OCI-LY3 (cell line): ENCODE measurements around the gene WDHD1.
A peak's percentile ranks its signal among the peaks of the same experiment; 100 is the strongest.
"Not testable (repeated sequence)": the region's sequence is repeated elsewhere in the genome, so short reads cannot be mapped to it uniquely, and the experiment has no call there.

Experiments
- H2AFZ ChIP-seq: fragments of 200-600, 300-600 bp; shearing (Covaris generic); 2 replicates; pipeline ENCODE4 v1.6.0; 2014; ENCODE audit warnings: antibody characterized with exemption, low read depth, low read length
- H3K27ac ChIP-seq: fragments of 200-600, 300-600 bp; sonication (generic); 2 replicates; pipeline ENCODE4 v1.5.1; 2014; ENCODE audit warnings: mild to moderate bottlenecking, low read length, moderate library complexity, mixed read lengths
- H3K27me3 ChIP-seq: fragments of 200-600, 300-600 bp; sonication (generic); 2 replicates; pipeline ENCODE4 v1.6.1; 2014; ENCODE audit warnings: low read depth, low read length, mixed read lengths
- H3K36me3 ChIP-seq: fragments of 200-600, 300-600 bp; sonication (generic); replicated peaks from 2 replicates; pipeline ENCODE3; 2014; ENCODE audit warnings: low read depth, low read length, mixed read lengths
- H3K4me1 ChIP-seq: fragments of 300-600, 200-600 bp; sonication (generic); 2 replicates; pipeline ENCODE4 v1.6.1; 2014; ENCODE audit warnings: low read length, mixed read lengths
- H3K4me2 ChIP-seq: fragments of 200-600, 300-600 bp; sonication (generic); 2 replicates; pipeline ENCODE4 v1.6.1; 2014; ENCODE audit warnings: low read length, mixed read lengths
- H3K4me3 ChIP-seq: fragments of 300-600, 200-600 bp; sonication (generic); 2 replicates; pipeline ENCODE4 v1.5.1; 2014; ENCODE audit warnings: antibody characterized with exemption, mild to moderate bottlenecking, low read length, moderate library complexity
- H3K79me2 ChIP-seq: fragments of 300-600, 200-600 bp; shearing (Covaris generic); 2 replicates; pipeline ENCODE4 v1.6.1; 2014; ENCODE audit warnings: mild to moderate bottlenecking, low read length, mixed read lengths
- H3K9ac ChIP-seq: fragments of 300-600, 200-600 bp; shearing (Covaris generic); 2 replicates; pipeline ENCODE4 v1.6.0; 2014; ENCODE audit warnings: mild to moderate bottlenecking, low read length, moderate library complexity
- H3K9me3 ChIP-seq: fragments of 200-600, 300-600 bp; shearing (Covaris generic); 2 replicates; pipeline ENCODE4 v1.6.1; 2014; ENCODE audit warnings: low read length, mixed read lengths; ENCODE audit not compliant: insufficient read depth
- H4K20me1 ChIP-seq: fragments of 200-600, 300-600 bp; sonication (generic); 2 replicates; pipeline ENCODE4 v1.6.1; 2016; ENCODE audit warnings: low read length, mixed read lengths; ENCODE audit not compliant: insufficient read depth
- EZH2phosphoT487 ChIP-seq: fragments of 200-600 bp; shearing (Covaris generic); IDR thresholded peaks from 2 replicates; pipeline ENCODE4 v1.6.1; 2018; ENCODE audit warnings: antibody characterized with exemption, mixed run types, low read depth
- TF ChIP-seq, protein P1 (sequence below): fragments of 200-600, 300-600 bp; sonication (generic); IDR thresholded peaks from 2 replicates; pipeline ENCODE4 v1.5.1; 2014; ENCODE audit warnings: antibody characterized with exemption, low read length, low read depth

The WDHD1 gene

DNA sequence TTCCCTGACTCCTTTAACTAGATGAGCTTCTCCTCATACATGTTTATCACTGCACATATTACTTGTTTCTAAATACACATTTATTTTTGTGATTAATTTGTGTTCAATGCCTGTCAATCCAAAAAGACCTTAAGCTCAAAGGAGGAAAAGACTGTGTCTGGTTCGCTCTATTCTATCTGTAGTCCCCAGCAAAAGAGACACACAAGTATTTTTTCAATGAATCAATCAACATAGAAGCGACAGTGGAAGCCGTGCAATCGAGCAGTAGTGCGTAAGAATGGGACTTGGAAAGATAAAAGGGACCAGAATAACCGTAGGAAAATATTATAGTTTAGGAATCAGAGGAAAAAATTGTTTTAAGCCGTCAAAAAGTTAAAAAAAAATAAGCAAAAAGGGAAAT is 951 bp downstream of the WDHD1 start:
- Histone ChIP-seq H2AFZ (no peak overlapping the region), H3K4me3 (peak overlapping the region; percentile 87), H3K27ac (no peak overlapping the region), H3K79me2 (peaks cover 64% of the 10 kb centered on the region), H3K9me3 (no peaks in the 10 kb centered on the region), H3K4me2 (peak overlapping the region; percentile 67), H4K20me1 (0 out of 2 replicates have a peak, but pooled peaks cover 7% of the 10 kb centered on the region), H3K4me1 (peaks cover 35% of the 10 kb centered on the region), H3K27me3 (no peaks in the 10 kb centered on the region), H3K36me3 (peaks cover 11% of the 10 kb centered on the region), H3K9ac (peak overlapping the region; percentile 95)
- TF ChIP-seq, protein P1, sequence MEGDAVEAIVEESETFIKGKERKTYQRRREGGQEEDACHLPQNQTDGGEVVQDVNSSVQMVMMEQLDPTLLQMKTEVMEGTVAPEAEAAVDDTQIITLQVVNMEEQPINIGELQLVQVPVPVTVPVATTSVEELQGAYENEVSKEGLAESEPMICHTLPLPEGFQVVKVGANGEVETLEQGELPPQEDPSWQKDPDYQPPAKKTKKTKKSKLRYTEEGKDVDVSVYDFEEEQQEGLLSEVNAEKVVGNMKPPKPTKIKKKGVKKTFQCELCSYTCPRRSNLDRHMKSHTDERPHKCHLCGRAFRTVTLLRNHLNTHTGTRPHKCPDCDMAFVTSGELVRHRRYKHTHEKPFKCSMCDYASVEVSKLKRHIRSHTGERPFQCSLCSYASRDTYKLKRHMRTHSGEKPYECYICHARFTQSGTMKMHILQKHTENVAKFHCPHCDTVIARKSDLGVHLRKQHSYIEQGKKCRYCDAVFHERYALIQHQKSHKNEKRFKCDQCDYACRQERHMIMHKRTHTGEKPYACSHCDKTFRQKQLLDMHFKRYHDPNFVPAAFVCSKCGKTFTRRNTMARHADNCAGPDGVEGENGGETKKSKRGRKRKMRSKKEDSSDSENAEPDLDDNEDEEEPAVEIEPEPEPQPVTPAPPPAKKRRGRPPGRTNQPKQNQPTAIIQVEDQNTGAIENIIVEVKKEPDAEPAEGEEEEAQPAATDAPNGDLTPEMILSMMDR, result no peak

DNA sequence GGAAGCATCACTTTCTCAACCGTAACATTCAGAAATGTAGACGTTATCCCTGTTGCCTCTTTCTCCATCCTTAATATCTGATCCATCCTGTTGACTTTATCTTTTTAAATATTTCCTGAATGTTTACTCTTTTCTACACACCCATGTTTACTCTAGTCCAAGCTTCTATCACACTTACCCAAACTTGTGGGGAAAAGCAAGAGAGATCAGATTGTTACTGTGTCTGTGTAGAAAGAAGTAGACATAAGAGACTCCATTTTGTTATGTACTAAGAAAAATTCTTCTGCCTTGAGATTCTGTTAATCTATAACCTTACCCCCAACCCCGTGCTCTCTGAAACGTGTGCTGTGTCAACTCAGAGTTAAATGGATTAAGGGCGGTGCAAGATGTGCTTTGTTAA is 2.5 kb downstream of the WDHD1 start:
- not testable (repeated sequence) for H3K27ac ChIP-seq, H3K4me2 ChIP-seq, H3K4me3 ChIP-seq, H4K20me1 ChIP-seq, H3K9me3 ChIP-seq, H3K27me3 ChIP-seq, H2AFZ ChIP-seq, H3K9ac ChIP-seq
- Histone ChIP-seq H3K4me1 (peaks cover 27% of the 10 kb centered on the region), H3K79me2 (peaks cover 63% of the 10 kb centered on the region), H3K36me3 (peaks cover 17% of the 10 kb centered on the region)

DNA sequence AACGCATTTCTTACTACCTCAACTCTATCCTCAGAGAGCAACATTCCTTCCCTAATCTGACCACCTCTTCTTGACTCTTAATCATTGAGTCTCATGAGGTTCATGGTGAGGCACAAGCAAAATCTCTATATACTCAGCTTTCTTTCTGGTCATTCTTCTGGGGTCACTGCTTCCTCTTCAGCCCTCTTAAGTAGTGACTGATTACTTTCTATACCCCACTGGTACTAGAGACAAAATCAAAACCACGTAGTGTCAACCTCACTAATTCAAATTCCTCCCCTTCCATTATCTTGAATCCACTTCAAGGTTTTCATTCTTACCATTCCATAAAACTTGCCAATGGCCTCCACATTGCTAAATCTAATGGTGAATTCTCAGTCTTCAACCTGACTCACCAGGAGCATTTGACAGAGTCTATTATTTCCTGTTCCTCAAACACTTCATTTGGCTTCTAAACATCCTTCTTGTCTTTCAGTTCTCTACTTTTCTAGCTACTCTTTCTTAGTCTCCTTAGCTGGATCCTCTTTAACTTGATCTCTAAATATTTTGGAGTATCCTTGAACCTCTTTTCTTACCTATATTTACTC is 6.8 kb downstream of the WDHD1 start:
- TF ChIP-seq, protein P1, result no peak
- no peak for TF ChIP-seq EZH2phosphoT487
- no peaks in the 10 kb centered on the region for H3K9me3 ChIP-seq
- peaks cover 33% of the 10 kb centered on the region for H3K36me3 ChIP-seq
- 0 out of 2 replicates have a peak overlapping the region, but pooled peaks have one; percentile 11 for H3K27ac ChIP-seq
- no peak overlapping the region for H3K4me2 ChIP-seq
- H3K27me3 ChIP-seq, result no peaks in the 10 kb centered on the region
- peaks cover 25% of the 10 kb centered on the region for H3K79me2 ChIP-seq
- no peak overlapping the region for H2AFZ ChIP-seq
- H3K4me3 ChIP-seq, result no peak overlapping the region
- no peaks in the 10 kb centered on the region for H4K20me1 ChIP-seq
- H3K4me1 ChIP-seq, result peaks cover 6% of the 10 kb centered on the region; the same call in 1 of the 2 replicates
- no peak overlapping the region for H3K9ac ChIP-seq

DNA sequence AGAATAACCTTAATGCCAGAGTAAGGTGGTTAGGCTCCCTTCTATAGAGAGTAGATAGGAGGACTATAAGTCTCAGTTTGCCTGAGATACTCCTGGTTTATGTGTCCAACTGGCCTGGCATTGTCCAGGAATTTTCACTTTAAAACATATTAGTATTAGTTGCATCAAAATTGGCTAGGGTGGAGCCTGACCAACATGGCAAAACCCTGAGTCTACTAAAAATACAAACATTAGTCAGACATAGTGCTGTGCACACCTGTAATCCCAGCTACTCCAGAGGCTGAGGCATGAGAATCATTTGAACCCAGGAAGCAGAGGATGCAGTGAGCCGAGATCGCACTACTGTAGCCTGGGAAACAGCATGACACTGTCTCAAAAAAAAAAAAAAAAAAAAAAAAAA is 11.9 kb downstream of the WDHD1 start:
- peaks cover 41% of the 10 kb centered on the region for H3K36me3 ChIP-seq
- H3K79me2 ChIP-seq, result peaks cover 11% of the 10 kb centered on the region

More for the DNA sequence above, 11.9 kb downstream of the WDHD1 start:
- Histone ChIP-seq H4K20me1 (no peaks in the 10 kb centered on the region), H3K9ac (no peak overlapping the region), H3K4me1 (no peaks in the 10 kb centered on the region), H3K4me3 (no peak overlapping the region), H2AFZ (no peak overlapping the region), H3K27ac (no peak overlapping the region), H3K9me3 (no peaks in the 10 kb centered on the region), H3K4me2 (no peak overlapping the region), H3K27me3 (no peaks in the 10 kb centered on the region)
- no peak for TF ChIP-seq EZH2phosphoT487
- TF ChIP-seq, protein P1, result no peak
